ENCODE measurements around the gene RASGEF1B. TPM values are rescaled to one million over a fixed set of nuclear protein-coding genes. Genes with fewer than 3 reads are reported as not detected.

The RASGEF1B gene
- total RNA-seq, 1 experiment from 2014 or later: 6.9 TPM

DNA sequence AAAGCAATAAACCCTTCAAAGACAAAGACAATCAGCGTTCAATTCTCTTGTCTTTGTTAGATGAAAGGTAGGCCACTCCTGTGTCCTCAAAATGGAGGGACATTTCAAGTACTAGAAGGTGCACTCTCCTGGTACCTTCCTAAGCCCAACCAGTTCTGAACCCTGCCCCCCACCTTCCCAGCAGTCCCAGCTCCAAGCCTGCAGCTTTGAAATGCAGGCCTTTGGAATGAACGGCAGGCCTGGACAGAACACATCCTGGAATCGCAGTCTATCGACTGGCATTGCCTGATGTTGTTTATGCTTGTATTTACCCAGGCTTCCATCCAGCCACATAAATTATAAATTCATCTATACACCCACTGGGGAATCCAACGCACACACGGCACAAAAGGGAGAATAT lies 47.4 kb downstream of the RASGEF1B start:
- ChIA-PET POLR2A (no interaction called here), CTCF (interaction anchor here (0.7 to 2.1 kb wide), 3 partner anchors 43 to 495 kb away, joined by 3 to 4 read pairs (median 4); no protein-coding TSS in a partner anchor)
- Mint-ChIP-seq H3K27ac (no peak overlapping the region; the same call in 1 of the 2 replicates), H3K4me3 (no peak overlapping the region), H3K36me3 (peaks cover 6% of the 10 kb centered on the region), H3K9me3 (peaks cover 6% of the 10 kb centered on the region), H3K4me1 (peaks cover 86% of the 10 kb centered on the region), H3K27me3 (ENCODE audit: low read depth) (no peaks in the 10 kb centered on the region; the same call in 1 of the 2 replicates)
- ATAC-seq (no peak), DNase-seq (ENCODE audit: low spot score) (no peak)
- TF ChIP-seq IRF1 (CRISPR knock-in tag; IDR thresholded peaks at IDR 0.05) (no peak), ZNF281 (CRISPR knock-in tag; IDR thresholded peaks at IDR 0.05) (no peak), ZNF512 (CRISPR knock-in tag; IDR thresholded peaks at IDR 0.05; ENCODE audit: borderline replicate concordance) (no peak), MAX (CRISPR knock-in tag; IDR thresholded peaks at IDR 0.05) (no peak), E2F1 (CRISPR knock-in tag; IDR thresholded peaks at IDR 0.05) (no peak), SMAD4 (CRISPR knock-in tag; IDR thresholded peaks at IDR 0.05) (no peak), AR (CRISPR knock-in tag; IDR thresholded peaks at IDR 0.05) (no peak), ZBTB43 (CRISPR knock-in tag; IDR thresholded peaks at IDR 0.05) (no peak), ESRRA (CRISPR knock-in tag; IDR thresholded peaks at IDR 0.05; ENCODE audit: borderline replicate concordance) (no peak), GRHL2 (CRISPR knock-in tag; IDR thresholded peaks at IDR 0.05; ENCODE audit: insufficient replicate concordance, severe bottlenecking) (no peak), GTF2I (CRISPR knock-in tag; conservative IDR thresholded peaks at IDR 0.05) (no peak), ZNF396 (CRISPR knock-in tag; IDR thresholded peaks at IDR 0.05; ENCODE audit: borderline replicate concordance) (no peak)
- TF ChIP-seq, protein P1, sequence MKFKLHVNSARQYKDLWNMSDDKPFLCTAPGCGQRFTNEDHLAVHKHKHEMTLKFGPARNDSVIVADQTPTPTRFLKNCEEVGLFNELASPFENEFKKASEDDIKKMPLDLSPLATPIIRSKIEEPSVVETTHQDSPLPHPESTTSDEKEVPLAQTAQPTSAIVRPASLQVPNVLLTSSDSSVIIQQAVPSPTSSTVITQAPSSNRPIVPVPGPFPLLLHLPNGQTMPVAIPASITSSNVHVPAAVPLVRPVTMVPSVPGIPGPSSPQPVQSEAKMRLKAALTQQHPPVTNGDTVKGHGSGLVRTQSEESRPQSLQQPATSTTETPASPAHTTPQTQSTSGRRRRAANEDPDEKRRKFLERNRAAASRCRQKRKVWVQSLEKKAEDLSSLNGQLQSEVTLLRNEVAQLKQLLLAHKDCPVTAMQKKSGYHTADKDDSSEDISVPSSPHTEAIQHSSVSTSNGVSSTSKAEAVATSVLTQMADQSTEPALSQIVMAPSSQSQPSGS (CRISPR knock-in tag; IDR thresholded peaks at IDR 0.05; ENCODE audit: borderline replicate concordance, low read depth): no peak
- TF ChIP-seq, protein P2, sequence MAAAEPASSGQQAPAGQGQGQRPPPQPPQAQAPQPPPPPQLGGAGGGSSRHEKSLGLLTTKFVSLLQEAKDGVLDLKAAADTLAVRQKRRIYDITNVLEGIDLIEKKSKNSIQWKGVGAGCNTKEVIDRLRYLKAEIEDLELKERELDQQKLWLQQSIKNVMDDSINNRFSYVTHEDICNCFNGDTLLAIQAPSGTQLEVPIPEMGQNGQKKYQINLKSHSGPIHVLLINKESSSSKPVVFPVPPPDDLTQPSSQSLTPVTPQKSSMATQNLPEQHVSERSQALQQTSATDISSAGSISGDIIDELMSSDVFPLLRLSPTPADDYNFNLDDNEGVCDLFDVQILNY (CRISPR knock-in tag; IDR thresholded peaks at IDR 0.05): no peak

Data from WTC11 (cell line).